Measurements from ENCODE around the gene AJAP1.
"Not testable (repeated sequence)": the region's sequence is repeated elsewhere in the genome, so short reads cannot be mapped to it uniquely, and the experiment has no call there.

AJAP1 gene

DNA sequence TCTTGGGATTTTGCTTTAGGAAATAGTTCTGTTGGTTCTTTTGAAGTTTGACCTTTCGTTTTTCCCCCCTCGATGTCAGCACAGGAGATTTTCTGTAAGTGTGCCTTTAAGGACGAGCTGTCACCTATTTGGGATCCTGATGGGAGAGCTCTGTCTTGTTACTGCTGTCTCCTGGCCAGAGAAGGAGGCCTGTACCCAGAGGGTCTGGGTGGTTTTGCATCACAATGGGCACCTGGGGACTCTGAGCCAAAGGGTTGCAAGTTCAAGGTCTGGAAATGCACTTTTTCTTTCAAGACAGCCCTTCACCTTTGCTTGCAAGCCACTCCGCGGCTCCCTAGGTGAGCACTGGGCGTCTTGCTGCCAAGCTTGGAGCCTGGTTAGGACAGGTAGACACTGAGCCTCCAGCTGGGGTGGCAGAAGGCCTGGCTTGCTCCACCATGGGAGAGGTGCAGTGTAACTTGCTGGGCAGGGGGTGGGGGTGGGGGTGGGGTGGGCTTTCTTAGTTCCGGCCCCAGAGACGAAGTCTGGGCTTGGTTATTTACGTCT is 2.9 kb downstream of the AJAP1 start:
- no peak for DNase-seq (ENCODE audit: low read depth in 2 of 2)

DNA sequence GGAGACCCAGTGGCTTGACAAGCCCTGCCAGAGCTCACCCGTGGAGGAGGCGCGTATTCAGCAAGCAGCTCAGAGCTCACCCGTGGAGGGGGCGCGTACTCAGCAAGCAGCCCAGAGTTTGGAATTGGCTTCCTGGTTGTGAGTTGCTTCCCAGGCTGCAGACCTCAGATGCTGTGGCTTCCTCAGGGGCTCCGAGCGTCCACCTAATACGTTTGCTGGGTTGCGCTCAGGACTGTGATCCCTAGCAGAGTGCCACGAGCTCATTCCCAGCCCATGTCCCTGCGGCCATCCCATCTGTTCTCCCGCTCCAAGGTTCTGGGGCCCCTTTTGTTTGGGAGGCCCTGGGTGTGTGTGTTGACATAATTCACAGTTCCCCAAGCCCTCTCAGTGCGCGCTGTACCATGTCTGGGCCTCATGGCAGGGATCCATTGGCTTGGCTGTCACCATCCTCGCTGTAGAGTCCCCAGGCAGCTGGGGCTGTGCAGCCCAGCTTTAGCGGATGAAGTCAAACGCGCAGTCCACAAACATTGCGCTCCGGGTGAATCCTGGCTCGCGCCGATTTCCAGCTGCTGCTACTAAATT is 3.6 kb downstream of the AJAP1 start:
- no peak for DNase-seq (ENCODE audit: low read depth in 2 of 2)

DNA sequence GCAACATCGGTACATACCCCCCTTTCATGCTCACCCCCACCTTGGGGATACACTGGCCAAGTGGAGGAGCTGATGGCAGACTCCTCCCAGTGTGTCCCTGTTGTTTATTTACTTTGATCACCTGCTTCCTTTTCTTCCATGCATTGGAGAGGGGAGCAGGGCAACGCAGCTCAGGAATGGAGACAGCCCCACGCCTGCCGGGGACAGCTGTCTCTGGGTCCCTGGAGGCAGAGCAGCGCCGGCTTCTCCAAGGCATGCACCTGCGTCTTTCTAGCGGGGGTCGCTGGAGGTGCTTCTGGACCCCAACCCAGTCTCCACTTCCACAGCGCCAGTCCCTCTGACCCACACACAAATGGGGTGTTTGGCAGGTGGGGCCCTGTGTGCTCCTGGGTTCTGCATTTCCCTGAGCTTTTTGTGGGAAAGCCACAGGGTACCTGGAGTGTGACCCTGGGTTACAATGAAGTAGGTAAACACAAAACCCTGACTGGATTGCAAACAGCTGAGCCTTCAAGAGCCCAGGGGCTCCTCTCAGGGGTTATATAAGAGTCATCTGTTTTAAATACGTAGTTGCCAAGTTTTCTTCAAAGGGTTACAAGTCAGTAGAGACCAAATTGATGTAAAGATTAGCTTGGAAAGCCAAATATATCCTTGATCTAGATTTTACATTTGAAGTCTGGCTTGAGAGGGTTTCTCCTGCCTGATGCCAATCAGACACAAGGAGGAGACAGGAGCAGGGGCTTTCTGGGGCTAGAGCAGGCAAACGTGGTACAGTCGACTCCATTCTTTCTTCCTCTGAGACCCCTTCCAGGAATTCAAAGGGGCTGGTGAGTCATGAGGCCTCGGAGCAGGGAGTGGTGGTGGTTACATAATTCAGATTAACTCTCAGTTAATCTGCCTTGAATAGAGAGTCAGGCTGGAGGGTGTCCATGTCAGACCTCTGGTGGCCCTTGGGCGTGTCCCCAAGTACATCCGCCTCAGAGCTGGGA is 4.5 kb downstream of the AJAP1 start:
- DNase-seq (ENCODE audit: low read depth in 2 of 2): no peak

DNA sequence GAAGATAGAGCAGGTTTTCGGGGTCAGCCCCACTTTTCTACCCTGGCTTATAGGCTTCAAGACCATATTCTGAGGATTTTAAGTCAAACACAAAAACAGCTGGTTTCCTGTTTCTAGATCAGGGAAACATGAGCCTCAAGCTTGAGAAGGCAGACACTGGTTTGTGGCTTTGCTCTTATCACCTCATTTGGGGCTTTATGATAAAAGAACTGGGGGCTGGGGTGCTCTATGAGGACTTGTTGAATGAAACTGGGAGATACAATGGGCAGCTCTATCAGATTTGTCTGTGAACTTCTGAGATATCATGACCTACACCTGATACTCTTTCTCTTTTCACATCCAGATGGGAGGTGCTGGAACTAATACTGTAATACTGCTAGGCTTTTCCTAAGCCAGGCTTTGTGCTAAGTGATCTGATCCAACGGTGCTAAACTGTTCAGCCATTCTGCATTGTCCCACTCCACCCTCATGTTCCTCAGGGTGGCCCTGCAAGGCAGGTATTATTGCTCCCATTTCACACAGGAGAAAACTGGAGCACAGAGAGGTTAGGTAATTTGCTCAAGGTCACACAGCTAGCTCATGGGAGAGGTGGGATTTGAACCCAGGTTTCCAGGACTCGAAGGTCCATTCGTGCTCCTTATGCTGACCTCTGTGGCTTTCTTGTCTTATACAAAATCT is 6.6 kb downstream of the AJAP1 start:
- DNase-seq (ENCODE audit: low read depth in 2 of 2): no peak

DNA sequence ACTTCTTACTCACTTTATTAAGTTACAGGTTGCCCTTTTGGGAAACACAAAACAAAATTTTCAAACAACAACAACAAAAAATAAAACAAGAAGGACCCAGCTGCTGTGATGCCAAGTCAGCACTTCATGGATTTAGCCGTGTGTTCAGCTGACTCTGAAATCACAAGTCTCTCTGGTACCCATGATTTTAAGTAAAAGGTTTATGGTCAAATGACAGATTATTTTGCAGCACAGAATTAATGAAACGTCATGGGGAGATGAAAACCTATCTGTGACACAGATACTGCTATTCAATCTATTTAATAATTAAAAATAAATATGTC is 7.1 kb downstream of the AJAP1 start:
- DNase-seq (ENCODE audit: low read depth in 2 of 2): no peak

DNA sequence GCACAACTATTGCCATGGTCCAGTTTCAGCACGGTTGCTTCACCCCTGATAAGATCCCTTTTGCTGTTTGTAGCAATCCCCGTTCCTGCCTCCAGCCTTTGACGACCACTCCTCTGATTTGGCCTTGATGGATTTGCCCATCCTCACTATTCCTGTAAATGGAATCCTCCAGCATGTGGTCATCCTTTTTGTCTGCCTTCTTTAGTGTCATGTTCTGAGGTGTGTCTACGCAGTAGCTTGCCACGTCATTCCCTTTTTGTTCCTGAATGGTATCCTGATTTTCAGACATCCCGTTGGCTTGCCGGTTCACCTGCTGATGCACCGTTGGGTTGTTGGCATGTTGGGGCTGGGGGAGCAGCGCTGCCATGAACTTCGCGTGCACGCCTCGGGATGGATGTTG is 7.8 kb downstream of the AJAP1 start:
- DNase-seq (ENCODE audit: low read depth in 2 of 2): no peak

DNA sequence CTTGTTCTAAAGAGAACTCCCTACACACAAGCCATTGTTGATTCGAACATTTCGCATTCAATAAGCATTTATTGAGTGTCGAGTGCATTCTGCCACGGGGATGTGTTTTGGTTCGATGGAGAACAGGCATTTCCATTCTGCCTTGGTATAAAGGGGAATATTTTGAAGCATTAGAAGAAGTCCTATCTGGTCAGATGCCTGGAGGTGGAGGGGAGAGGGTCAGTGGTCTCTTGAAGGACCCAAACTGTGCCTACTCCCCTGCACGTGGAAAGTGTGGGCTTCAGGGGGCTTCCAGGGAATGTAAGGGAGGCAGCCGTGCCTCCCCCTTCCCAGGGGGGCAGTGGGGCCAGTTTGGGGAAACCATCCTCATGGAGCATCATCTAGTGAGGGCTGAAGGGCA is 8.3 kb downstream of the AJAP1 start:
- DNase-seq (ENCODE audit: low read depth in 2 of 2): no peak

DNA sequence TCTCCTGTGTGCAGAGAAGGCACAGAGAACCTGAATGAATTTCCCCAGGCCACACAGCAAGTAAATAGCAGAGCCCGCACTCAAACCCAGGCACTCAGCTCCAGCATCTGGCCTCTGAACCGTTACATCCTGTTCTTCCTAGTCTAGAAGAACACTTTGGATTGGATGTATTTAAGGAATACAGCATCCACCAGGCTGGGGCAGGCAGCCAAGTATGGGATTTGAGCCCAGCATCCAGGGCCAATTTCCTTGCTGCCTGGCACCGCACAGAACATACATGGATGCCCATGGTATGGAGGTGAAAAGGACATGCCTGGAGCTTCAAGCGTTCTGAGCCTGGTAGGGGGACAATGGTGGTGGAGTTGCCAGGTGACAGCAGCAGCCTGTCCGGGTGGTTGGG is 9.7 kb downstream of the AJAP1 start:
- no peak for DNase-seq (ENCODE audit: low read depth in 2 of 2)

DNA sequence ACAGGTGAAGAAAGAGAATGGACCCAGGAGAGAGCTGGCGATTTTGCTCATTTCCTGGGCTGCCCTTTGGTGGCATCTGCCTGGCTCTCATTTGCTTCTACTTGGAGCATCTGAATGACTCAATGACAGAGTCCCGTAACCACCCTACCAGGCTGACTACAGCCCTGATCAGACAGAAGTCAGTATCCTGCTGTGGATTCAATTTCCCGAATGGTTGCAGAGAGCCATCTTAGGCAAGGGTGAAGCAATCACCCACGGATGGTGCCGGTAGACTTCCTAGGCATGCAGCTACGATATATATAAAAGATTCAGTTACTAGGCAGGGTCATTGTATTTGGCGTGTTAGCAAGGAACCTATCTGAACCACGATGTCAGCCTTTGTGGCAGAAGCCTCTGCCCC is 10.2 kb downstream of the AJAP1 start:
- no peak for DNase-seq (ENCODE audit: low read depth in 2 of 2)

DNA sequence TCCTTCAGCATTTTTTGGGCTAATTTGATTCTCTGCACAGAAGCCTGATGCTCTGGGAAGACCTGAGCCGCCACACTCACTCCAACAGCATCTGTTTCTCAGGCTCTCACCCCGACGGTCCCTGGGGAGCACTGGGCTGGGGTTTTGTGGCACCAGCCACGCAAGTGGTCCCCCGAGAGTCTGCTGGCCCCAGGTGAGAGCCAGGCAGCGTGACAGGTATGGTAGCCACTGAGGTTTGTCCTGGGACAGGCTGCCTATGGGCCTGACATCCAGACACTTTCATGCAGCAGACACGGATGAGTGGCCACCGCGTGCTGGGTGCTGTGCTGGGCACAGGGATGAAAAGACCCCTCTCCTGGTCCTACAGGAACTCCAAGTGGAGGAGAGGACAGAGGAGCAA is 11.0 kb downstream of the AJAP1 start:
- DNase-seq (ENCODE audit: low read depth in 2 of 2): no peak

DNA sequence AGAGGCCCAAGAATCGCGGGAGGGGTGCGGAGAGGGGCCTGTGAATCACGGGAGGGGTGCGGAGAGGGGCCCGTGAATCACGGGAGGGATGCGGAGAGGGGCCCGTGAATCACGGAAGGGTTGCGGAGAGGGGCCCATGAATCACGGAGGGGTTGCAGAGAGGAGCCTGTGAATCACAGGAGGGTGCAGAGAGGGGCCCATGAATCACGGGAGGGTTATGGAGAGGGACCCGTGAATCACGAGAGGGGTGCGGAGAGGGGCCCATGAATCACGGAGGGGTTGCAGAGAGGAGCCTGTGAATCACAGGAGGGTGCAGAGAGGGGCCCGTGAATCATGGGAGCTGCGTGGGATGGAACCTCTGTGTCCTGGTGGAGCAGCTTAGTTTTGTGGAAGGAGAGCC is 12.3 kb downstream of the AJAP1 start:
- not testable (repeated sequence) for DNase-seq (ENCODE audit: low read depth in 2 of 2)

DNA sequence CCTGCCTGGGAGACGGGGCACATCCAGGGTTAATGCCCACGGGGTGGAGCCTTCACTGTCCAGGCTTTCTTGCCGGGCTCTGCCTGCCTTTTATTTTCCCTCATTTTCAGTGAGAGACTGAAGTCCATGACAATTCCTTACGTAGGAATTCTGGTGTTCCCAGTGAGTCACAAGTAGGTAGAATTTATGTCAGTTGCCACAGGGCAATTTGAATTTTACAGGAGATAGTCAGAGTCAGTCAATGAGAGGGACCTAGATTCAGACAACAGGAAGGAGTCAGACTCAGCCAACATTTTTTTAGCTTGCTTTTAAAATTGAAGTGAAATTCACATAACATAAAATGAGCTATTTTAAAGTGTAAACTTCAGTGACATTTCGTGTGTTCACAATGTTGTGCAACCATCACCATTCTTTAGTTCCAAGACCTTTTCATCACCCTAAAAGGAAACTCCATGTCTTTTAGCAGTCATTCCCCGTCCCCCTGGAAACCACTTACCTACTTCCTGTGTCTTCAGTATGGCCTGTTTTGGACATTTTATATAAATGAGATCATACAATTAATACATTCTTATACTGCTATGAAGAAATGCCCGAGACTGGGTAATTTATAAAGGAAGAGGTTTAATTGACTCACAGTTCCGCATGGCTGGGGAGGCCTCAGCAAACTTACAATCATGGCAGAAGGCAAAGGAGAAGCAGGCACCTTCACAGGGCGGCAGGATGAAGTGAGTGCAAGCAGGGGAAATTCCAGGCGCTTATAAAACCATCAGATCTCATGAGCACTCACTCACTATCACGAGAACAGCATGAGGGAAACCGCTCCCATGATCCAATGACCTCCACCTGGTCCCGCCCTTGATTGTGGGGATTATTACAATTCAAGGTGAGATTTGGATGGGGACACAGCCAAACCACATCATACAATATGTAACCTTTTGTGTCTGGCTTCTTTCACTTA is 14.6 kb downstream of the AJAP1 start:
- no peak for DNase-seq (ENCODE audit: low read depth in 2 of 2)

DNA sequence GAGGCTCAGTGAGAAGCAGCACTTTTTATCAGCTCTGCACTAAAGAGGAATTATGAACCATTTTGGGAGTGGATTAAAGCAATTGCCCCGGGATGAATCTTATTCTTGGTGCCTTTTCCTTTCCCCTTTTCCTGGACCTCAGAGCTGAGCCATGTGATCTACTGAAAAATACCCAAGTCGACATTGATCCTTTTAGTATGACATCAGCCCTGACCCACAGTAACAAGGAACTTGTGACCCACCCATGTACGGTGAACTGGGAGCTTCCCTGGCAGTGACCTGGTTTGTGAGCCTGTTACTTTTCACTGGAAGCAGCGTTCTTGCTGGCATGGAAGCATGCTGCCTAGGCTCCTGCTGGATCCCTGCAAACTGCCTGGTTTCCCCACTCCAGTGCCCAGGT is 15.9 kb downstream of the AJAP1 start:
- DNase-seq (ENCODE audit: low read depth in 2 of 2): no peak

DNA sequence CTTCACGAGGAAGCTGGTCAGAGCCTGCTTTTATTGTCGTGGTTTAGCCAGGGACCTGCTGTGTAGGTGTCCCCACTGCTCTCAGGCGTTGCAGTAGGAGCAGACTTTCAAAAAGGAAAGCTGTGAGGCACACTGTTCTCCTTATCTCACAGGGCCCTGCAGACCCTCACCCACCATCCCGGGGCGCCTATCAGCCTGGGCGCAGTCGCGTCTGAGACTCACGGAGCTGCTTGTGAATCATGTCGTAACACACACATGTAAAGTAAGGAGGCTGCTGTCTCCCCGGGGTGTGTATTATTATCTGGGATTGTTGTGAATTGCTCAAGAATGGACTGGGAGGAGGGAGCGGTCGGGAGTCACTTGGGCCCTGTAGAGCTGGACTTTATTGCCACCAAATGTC is 17.4 kb downstream of the AJAP1 start:
- no peak for DNase-seq (ENCODE audit: low read depth in 2 of 2)

DNA sequence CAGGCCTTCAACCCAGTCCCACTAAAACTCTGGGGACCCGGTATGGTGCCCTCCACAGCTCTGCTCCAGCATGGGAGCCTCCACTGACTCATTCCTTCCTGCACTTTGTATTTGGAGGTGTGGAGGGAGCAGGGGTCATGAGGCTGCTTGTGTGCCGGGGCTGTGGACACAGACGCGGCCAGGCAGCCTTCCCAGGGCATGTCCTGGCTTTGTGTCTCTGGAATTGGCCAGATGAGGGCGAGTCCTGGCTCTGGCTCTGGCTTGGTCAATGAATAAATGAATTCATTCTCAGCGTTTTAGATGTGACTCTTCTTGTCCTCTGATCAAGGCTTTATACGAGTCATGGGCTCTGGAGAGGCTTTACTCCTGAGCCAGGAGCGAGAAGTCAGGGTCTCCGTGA is 19.1 kb downstream of the AJAP1 start:
- no peak for DNase-seq (ENCODE audit: low read depth in 2 of 2)

DNA sequence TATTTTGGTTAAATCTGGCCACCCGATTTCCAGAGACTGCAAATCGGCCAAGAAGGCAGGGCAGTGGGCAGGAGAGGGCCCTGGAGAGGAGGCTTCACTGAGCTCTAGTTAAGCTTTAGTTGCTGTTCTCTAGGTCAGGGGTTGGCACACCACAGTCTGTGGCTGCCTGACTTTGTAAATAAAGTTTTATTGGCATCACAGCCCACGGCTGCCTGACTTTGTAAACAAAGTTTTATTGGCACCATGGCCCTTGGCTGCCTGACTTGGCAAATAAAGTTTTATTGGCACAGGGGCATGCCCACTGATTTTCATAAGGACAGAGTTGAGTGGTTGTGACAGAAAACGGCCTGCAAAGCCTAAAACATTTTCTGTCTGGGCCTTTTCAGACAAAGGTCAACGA is 19.7 kb downstream of the AJAP1 start:
- no peak for DNase-seq (ENCODE audit: low read depth in 2 of 2)

DNA sequence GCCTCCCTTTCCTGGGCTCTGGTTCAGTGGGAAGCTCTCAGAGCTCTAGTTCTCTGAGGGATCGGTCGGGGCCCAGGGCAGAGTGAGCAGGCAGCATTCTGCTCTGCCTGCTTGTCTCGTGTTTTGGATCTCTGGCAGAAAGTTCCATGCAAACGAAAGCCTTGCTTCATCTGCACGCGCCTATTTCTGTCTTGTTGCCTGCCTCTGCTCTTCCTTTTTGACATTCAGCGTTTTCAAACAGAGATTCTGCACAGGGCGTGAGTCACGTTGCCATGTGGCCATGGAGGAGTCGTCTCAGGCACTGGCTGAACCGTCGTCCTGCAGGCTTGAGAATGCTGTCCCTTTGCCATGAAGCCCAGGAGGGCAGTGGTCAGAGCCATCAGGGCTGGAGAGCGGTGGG is 20.3 kb downstream of the AJAP1 start:
- no peak for DNase-seq (ENCODE audit: low read depth in 2 of 2)

DNA sequence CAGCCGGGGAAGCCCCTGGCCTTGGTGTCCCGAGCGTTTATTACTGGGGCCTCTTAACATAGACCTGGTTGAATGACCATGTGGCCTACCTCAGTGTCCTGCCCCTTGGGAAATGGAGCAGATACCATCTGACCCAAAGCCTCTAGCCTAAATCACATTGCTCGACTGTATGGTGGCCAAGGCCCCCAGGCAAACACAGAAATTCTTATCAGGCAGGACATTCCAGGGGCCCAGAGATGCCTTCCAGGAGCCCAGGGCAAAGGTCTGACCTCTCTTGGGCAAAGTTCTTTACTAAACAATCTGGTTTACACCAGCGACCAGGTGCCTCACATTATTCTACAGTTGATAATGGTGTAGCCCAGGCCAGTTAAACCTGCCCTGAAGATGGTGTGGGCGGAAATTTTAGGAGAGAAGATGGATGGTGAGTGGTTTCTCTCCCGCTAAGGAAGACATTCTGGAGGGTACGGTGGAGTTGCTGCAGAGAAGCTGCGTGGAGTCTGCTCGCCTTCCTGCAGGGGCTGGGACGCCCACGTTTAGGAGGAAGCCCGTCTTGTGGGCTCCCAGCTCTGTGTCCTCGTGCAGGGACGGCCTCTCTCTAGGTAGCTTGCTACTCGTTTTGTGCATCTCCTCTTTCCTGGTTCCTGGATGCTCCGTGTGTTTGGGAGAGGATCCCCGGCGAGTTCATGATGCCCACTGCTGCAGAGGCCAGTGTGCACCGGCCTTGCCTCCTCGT is 21.2 kb downstream of the AJAP1 start:
- no peak for DNase-seq (ENCODE audit: low read depth in 2 of 2)

DNA sequence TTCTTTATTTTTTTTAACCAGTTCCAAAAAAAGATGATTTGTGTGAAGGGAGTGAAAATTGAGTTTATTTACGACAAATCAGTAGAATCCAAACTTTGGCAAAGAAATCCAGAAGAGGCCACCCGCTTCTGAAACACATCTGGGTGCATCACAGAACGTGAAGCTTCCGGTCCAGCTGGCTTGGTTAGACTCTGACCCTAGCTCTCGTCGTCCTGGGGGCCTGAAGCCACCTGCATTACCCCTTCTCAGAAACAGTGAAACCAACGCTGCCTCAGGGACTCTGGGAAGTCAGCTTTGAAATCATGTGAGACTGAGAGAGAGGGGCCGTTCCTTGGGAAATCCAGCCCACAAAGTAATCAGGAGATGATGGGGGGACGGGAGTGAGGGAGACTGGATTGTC is 21.8 kb downstream of the AJAP1 start:
- DNase-seq (ENCODE audit: low read depth in 2 of 2): no peak

DNA sequence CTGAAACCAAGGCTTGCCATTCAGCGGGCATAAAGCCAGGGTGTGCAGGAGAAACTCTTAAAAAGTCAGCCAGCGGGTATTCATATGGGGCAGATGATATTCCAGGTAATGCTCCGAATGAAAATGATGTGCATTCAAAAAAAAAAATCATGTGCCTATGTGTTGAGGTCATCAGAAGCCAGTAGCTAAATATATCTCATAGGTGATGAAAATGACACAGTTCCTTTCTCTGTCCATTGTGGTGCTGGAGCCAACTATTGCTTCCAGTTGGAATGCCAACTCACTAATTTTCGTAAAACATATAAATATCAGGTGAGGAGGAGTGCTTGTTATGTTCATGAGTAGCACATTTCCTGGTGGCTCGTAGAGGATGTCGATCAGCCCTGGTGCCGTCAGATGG is 23.2 kb downstream of the AJAP1 start:
- no peak for DNase-seq (ENCODE audit: low read depth in 2 of 2)
